ES-I3 (cell line): ENCODE results near the gene ST3GAL4.
"Not testable (repeated sequence)": the region's sequence is repeated elsewhere in the genome, so short reads cannot be mapped to it uniquely, and the experiment has no call there.

Experiments used
- H3K36me3 ChIP-seq: 2 replicates; pipeline ENCODE4 v1.6.1; 2013; ENCODE audit warnings: mild to moderate bottlenecking, low read length, control low read depth, moderate library complexity; ENCODE audit not compliant: insufficient read depth
- H3K4me1 ChIP-seq: 2 replicates; pipeline ENCODE4 v1.6.1; 2013; ENCODE audit warnings: mild to moderate bottlenecking, control low read depth, low read length; ENCODE audit not compliant: insufficient read depth
- H3K9ac ChIP-seq: 2 replicates; pipeline ENCODE4 v1.6.1; 2013; ENCODE audit warnings: low read depth, mild to moderate bottlenecking, low read length, moderate library complexity
- H3K9me3 ChIP-seq: 2 replicates; pipeline ENCODE4 v1.6.1; 2013; ENCODE audit warnings: mild to moderate bottlenecking, low read length, moderate library complexity; ENCODE audit not compliant: control insufficient read depth, insufficient read depth

ST3GAL4 gene

GRCh38 chr11:126346946-126347345 is 8.5 kb upstream of the ST3GAL4 start:
- H3K36me3 ChIP-seq, H3K9me3 ChIP-seq, H3K9ac ChIP-seq: not testable (repeated sequence)
- peaks cover 14% of the 10 kb centered on the region for H3K4me1 ChIP-seq

- H3K4me1 ChIP-seq, result peaks cover 14% of the 10 kb centered on the region
- no peak overlapping the region for H3K9ac ChIP-seq
- no peaks in the 10 kb centered on the region for H3K9me3 ChIP-seq
- H3K36me3 ChIP-seq, result no peaks in the 10 kb centered on the region; the same call in 1 of the 2 replicates
Measured at GRCh38 chr11:126347751-126348668, 7.5 kb upstream of the ST3GAL4 start.

- Histone ChIP-seq H3K36me3 (no peaks in the 10 kb centered on the region; the same call in 1 of the 2 replicates), H3K9me3 (no peaks in the 10 kb centered on the region), H3K4me1 (peaks cover 22% of the 10 kb centered on the region), H3K9ac (no peak overlapping the region)
Measured at GRCh38 chr11:126348806-126349582, 6.5 kb upstream of the ST3GAL4 start.

GRCh38 chr11:126350836-126351235 is 4.7 kb upstream of the ST3GAL4 start:
- peaks cover 19% of the 10 kb centered on the region for H3K4me1 ChIP-seq

GRCh38 chr11:126352163-126352562 is 3.3 kb upstream of the ST3GAL4 start:
- peaks cover 8% of the 10 kb centered on the region; the same call in 1 of the 2 replicates for H3K4me1 ChIP-seq
- H3K9me3 ChIP-seq, result no peaks in the 10 kb centered on the region
- H3K36me3 ChIP-seq, result no peaks in the 10 kb centered on the region; the same call in 1 of the 2 replicates
- no peak overlapping the region for H3K9ac ChIP-seq

More at GRCh38 chr11:126350836-126351235, 4.7 kb upstream of the ST3GAL4 start:
- H3K9me3 ChIP-seq, result no peaks in the 10 kb centered on the region
- H3K36me3 ChIP-seq, result no peaks in the 10 kb centered on the region; the same call in 1 of the 2 replicates
- no peak overlapping the region for H3K9ac ChIP-seq

- no peaks in the 10 kb centered on the region for H3K9me3 ChIP-seq
- no peaks in the 10 kb centered on the region; the same call in 1 of the 2 replicates for H3K36me3 ChIP-seq
- H3K9ac ChIP-seq, result no peak overlapping the region
- peaks cover 8% of the 10 kb centered on the region; the same call in 1 of the 2 replicates for H3K4me1 ChIP-seq
Measured at GRCh38 chr11:126352934-126353801, 2.3 kb upstream of the ST3GAL4 start.

- Histone ChIP-seq H3K4me1 (peaks cover 16% of the 10 kb centered on the region; the same call in 1 of the 2 replicates), H3K9ac (peak overlapping the region; percentile 76), H3K9me3 (no peaks in the 10 kb centered on the region), H3K36me3 (no peaks in the 10 kb centered on the region; the same call in 1 of the 2 replicates)
Measured at GRCh38 chr11:126354631-126355323, 709 bp upstream of the ST3GAL4 start.

GRCh38 chr11:126355926-126356897 is 726 bp downstream of the ST3GAL4 start:
- Histone ChIP-seq H3K9ac (peak overlapping the region; percentile 76; the same call in 1 of the 2 replicates), H3K4me1 (peaks cover 21% of the 10 kb centered on the region; the same call in 1 of the 2 replicates), H3K9me3 (no peaks in the 10 kb centered on the region), H3K36me3 (no peaks in the 10 kb centered on the region)

GRCh38 chr11:126357055-126357962 is 1.8 kb downstream of the ST3GAL4 start:
- no peaks in the 10 kb centered on the region for H3K36me3 ChIP-seq
- H3K4me1 ChIP-seq, result peaks cover 21% of the 10 kb centered on the region; the same call in 1 of the 2 replicates
- no peaks in the 10 kb centered on the region for H3K9me3 ChIP-seq
- H3K9ac ChIP-seq, result no peak overlapping the region

- H3K9me3 ChIP-seq, result no peaks in the 10 kb centered on the region
- no peak overlapping the region for H3K9ac ChIP-seq
- H3K36me3 ChIP-seq, result no peaks in the 10 kb centered on the region
- peaks cover 23% of the 10 kb centered on the region; the same call in 1 of the 2 replicates for H3K4me1 ChIP-seq
Measured at GRCh38 chr11:126357969-126358762, 2.7 kb downstream of the ST3GAL4 start.

- Histone ChIP-seq H3K4me1 (peaks cover 21% of the 10 kb centered on the region; the same call in 1 of the 2 replicates), H3K9ac (no peak overlapping the region)
Measured at GRCh38 chr11:126358763-126359160, 3.3 kb downstream of the ST3GAL4 start.

More at GRCh38 chr11:126358763-126359160, 3.3 kb downstream of the ST3GAL4 start:
- no peaks in the 10 kb centered on the region for H3K36me3 ChIP-seq
- H3K9me3 ChIP-seq, result no peaks in the 10 kb centered on the region
